GM12873 (cell line): ENCODE results near the gene PLD6.

Experiments
- CTCF ChIP-seq: IDR thresholded peaks from 2 replicates; pipeline ENCODE4 v1.5.1; 2012; ENCODE audit warnings: low read depth, mild to moderate bottlenecking, moderate library complexity, low read length, control low read depth; ENCODE audit not compliant: insufficient read depth; ENCODE audit errors: missing control alignments

Gene PLD6

GRCh38 chr17:17191961-17192381 lies 14.2 kb downstream of the PLD6 start:
- no peak for TF ChIP-seq CTCF

GRCh38 chr17:17191346-17191792 lies 14.8 kb downstream of the PLD6 start:
- no peak for TF ChIP-seq CTCF

- no peak for TF ChIP-seq CTCF
These were observed 15.9 kb downstream of the PLD6 start for GRCh38 chr17:17190188-17190587.

GRCh38 chr17:17189559-17189958 lies 16.6 kb downstream of the PLD6 start:
- TF ChIP-seq CTCF = no peak

- no peak for TF ChIP-seq CTCF
These were observed 17.5 kb downstream of the PLD6 start for GRCh38 chr17:17188586-17188985.

GRCh38 chr17:17186551-17187505 lies 19.3 kb downstream of the PLD6 start:
- no peak for TF ChIP-seq CTCF

- TF ChIP-seq CTCF = no peak
These were observed 20.1 kb downstream of the PLD6 start for GRCh38 chr17:17186051-17186450.
